Upper lobe of right lung (tissue), 1 donor: ENCODE results near the gene ITSN1. TPM values are rescaled to one million over a fixed set of nuclear protein-coding genes. Genes with fewer than 3 reads are reported as not detected.

Experiments used
- ATAC-seq: fragments of 200-7000 bp; cut with Tn5 transposase; one replicate; pipeline ENCODE4 v1.9.1; 2020; ENCODE audit warnings: mild to moderate bottlenecking, moderate library complexity
- DNase-seq: peaks from one replicate; pipeline ENCODE4 v3.0.0-alpha.2; 2020
- H3K27ac ChIP-seq: fragments of 200-600 bp; one replicate; pipeline ENCODE4 v1.8.0; 2022
- H3K27me3 ChIP-seq: fragments of 200-600 bp; one replicate; pipeline ENCODE4 v1.8.0; 2022; ENCODE audit warnings: mild to moderate bottlenecking
- H3K36me3 ChIP-seq: fragments of 200-600 bp; one replicate; pipeline ENCODE4 v1.8.0; 2022
- H3K4me1 ChIP-seq: fragments of 200-600 bp; one replicate; pipeline ENCODE4 v1.8.0; 2022
- H3K4me3 ChIP-seq: fragments of 200-600 bp; one replicate; pipeline ENCODE4 v1.8.0; 2022; ENCODE audit warnings: mild to moderate bottlenecking
- H3K9me3 ChIP-seq: fragments of 200-600 bp; one replicate; pipeline ENCODE4 v1.8.0; 2022
- intact Hi-C: fragments of 100-400 bp; cut with DNase I; formaldehyde crosslinking; loops from one replicate; pipeline ENCODE4 v1.11.0; 2022
- total RNA-seq: library from RNA; stranded (reverse); fragmentation: NEBNext Ultra II Directional; extraction: Animal tissue kit (Norgen Biotek cat#: 25700); gene quantifications from one replicate; pipeline ENCODE4 v1.2.1, GENCODE V29; 2021
- TF ChIP-seq, protein P1 (sequence below): fragments of 200-600 bp; IDR thresholded peaks from one replicate; pipeline ENCODE4 v1.8.0; 2022; ENCODE audit warnings: antibody characterized with exemption
- donor health status: DM: no; HTN: yes; CAD: no; lungs with severe emphysema.

Gene ITSN1
- total RNA-seq, 1 donor from 2014 or later: 32.0 TPM

GRCh38 chr21:33942426-33942825 lies 300.1 kb downstream of the ITSN1 start:
- ATAC-seq: no peak
- intact Hi-C loops: no loop called here
- Histone ChIP-seq H3K4me1 (peaks cover 3% of the 10 kb centered on the region), H3K27me3 (no peaks in the 10 kb centered on the region), H3K9me3 (no peaks in the 10 kb centered on the region), H3K27ac (no peak overlapping the region), H3K4me3 (no peak overlapping the region), H3K36me3 (no peaks in the 10 kb centered on the region)
- DNase-seq: no peak
- TF ChIP-seq, protein P1, sequence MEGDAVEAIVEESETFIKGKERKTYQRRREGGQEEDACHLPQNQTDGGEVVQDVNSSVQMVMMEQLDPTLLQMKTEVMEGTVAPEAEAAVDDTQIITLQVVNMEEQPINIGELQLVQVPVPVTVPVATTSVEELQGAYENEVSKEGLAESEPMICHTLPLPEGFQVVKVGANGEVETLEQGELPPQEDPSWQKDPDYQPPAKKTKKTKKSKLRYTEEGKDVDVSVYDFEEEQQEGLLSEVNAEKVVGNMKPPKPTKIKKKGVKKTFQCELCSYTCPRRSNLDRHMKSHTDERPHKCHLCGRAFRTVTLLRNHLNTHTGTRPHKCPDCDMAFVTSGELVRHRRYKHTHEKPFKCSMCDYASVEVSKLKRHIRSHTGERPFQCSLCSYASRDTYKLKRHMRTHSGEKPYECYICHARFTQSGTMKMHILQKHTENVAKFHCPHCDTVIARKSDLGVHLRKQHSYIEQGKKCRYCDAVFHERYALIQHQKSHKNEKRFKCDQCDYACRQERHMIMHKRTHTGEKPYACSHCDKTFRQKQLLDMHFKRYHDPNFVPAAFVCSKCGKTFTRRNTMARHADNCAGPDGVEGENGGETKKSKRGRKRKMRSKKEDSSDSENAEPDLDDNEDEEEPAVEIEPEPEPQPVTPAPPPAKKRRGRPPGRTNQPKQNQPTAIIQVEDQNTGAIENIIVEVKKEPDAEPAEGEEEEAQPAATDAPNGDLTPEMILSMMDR: no peak

GRCh38 chr21:33943293-33943692 lies 301.0 kb downstream of the ITSN1 start:
- Histone ChIP-seq H3K4me3 (no peak overlapping the region), H3K27ac (no peak overlapping the region)

DNA sequence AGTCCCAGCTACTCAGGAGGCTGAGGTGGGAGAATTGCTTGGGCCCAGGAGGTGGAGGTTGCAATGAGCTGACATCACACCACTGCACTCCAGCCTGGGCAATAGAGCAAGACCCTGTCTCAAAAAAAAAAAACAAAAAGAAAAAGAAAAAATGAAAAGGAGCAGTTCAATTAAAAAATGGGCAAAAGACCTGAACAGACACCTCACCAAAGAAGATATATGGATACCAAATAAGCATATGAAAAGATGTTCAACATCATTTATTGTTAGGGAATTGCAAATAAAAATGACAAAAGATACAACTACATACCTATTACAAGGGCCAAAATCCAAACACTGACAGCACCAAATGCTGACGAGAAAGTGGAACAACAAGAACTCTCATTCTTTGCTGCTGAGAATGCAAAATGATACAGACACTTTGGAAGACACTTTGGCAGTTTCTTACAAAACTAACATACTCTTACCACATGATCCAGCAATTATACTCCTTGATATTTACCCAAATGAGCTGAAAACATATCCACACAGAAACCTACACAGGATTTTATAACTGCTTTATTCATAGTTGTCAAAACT lies 302.0 kb downstream of the ITSN1 start:
- no peaks in the 10 kb centered on the region for H3K27me3 ChIP-seq
- DNase-seq (no peak), ATAC-seq (no peak)
- TF ChIP-seq, protein P1: no peak
- H3K4me1 ChIP-seq: peaks cover 13% of the 10 kb centered on the region
- H3K27ac ChIP-seq: no peak overlapping the region
- intact Hi-C loops: no loop called here
- H3K36me3 ChIP-seq: no peaks in the 10 kb centered on the region
- no peak overlapping the region for H3K4me3 ChIP-seq
- no peaks in the 10 kb centered on the region for H3K9me3 ChIP-seq

More at GRCh38 chr21:33943293-33943692, 301.0 kb downstream of the ITSN1 start:
- DNase-seq (no peak), ATAC-seq (no peak)
- Histone ChIP-seq H3K36me3 (no peaks in the 10 kb centered on the region), H3K9me3 (no peaks in the 10 kb centered on the region), H3K4me1 (peaks cover 12% of the 10 kb centered on the region), H3K27me3 (no peaks in the 10 kb centered on the region)
- TF ChIP-seq, protein P1: no peak
- intact Hi-C loops: no loop called here

DNA sequence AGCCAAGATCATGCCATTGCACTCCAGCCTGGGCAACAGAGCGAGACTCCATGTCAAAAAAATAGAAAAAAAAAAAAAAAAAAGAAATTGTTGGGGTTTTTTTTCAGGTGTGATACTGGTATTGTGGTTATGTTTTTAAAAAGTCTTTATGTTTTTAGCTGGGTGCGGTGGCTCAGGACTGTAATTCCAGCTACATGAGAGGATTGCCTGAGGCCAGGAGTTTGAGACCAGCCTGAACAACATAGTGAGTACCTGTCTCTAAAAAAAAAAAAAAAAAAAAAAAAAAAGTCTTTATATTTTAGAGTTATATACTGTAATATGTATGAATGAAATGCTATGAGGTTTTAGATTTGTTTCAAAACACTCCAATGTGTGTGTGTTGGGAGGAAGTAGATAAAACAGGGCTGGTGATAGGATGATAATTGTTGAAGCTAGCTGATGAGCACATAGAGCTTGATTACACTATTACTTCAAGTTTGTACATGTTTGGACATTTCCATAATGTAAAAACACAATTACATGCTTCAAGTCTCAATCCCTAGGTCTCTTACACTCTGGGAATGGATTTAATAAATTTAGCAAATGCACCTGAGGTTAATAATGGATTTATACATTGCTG lies 303.5 kb downstream of the ITSN1 start:
- ATAC-seq (no peak), DNase-seq (no peak)
- intact Hi-C loops: no loop called here
- TF ChIP-seq, protein P1: no peak
- Histone ChIP-seq H3K27ac (no peak overlapping the region), H3K27me3 (no peaks in the 10 kb centered on the region), H3K4me3 (no peak overlapping the region), H3K9me3 (no peaks in the 10 kb centered on the region), H3K36me3 (no peaks in the 10 kb centered on the region), H3K4me1 (peaks cover 13% of the 10 kb centered on the region)

DNA sequence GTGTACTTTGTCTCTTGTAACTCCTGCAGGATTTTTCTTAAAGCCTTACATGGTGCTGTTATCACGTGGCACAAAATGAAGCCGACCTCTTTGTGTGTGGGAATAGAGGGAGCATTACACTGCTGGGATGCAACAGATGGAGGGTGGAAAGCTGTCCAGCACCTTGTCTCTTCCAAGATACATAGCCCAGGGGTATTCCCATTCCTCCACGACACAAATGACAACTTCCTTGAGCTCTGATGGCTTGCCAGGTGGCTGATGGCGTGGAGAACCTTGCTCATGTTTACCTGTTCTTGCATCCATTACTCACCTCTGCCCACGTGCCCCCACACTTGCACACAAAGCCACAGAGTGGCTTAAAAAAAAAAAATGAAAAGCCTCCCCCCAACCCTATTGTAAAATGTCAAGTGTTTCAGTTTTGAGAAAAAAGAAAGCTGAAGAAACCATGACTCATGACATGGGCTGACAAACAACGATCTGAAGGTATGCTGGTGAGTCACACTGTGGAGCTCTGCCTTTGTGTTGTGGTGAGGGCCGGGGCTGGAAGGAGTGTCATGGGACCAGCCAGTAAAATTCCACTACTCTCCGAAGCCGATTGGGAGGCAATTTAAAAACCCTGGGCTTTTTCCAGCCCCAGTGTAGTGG lies 305.3 kb downstream of the ITSN1 start:
- ATAC-seq (peak; percentile 92), DNase-seq (peak; percentile 76)
- no peaks in the 10 kb centered on the region for H3K36me3 ChIP-seq
- peak overlapping the region; percentile 83 for H3K27ac ChIP-seq
- H3K27me3 ChIP-seq: no peaks in the 10 kb centered on the region
- H3K4me1 ChIP-seq: peaks cover 13% of the 10 kb centered on the region
- no peaks in the 10 kb centered on the region for H3K9me3 ChIP-seq
- peak overlapping the region; percentile 17 for H3K4me3 ChIP-seq
- intact Hi-C loops: no loop called here
- TF ChIP-seq, protein P1: no peak
